GM23248 (cell line): ENCODE results near the gene ATG2B.

ENCODE experiments used
- EZH2 ChIP-seq: fragments of 200-600 bp; sonication (generic); IDR thresholded peaks from 2 replicates; pipeline ENCODE4 v1.6.1; 2018; ENCODE audit warnings: antibody characterized with exemption, mild to moderate bottlenecking; ENCODE audit not compliant: insufficient read depth, poor library complexity, severe bottlenecking
- EZH2phosphoT487 ChIP-seq: fragments of 200-600 bp; sonication (generic); IDR thresholded peaks from 2 replicates; pipeline ENCODE4 v1.6.1; 2018; ENCODE audit warnings: antibody characterized with exemption, moderate library complexity, mild to moderate bottlenecking, low read depth; ENCODE audit not compliant: insufficient read depth

DNA sequence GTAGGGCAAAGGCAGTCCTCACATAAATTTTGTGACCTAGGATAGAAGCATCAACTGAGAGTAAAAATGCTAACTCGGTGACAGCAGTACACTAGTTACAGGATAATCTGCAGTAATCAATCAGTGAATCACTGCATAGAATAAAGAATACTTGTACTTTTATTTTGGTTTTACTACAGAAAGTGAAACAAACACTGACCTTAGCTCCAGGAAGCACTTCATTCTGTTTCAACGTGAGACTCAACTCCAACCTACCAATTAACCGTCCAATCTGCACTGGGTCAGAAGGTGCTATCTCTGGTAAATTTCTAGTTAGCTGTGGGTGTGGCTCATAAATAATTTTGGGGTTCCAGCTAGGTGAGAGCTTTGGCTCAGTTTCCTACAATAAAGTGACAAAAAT is 21.8 kb downstream of the ATG2B start:
- TF ChIP-seq EZH2phosphoT487 (no peak), EZH2 (no peak)
